A549 treated with dexamethasone at 1 μM for 4 hours (cell line): Measurements from ENCODE around the gene STON1. TPM values are rescaled to one million over a fixed set of nuclear protein-coding genes. Genes with fewer than 3 reads are reported as not detected.

Experiments used
- total RNA-seq: library from RNA; stranded (reverse); fragments of 200-300 nt; extraction: Qiagen RNA extraction; gene quantifications from 5 replicates; pipeline ENCODE4 v1.2.3, GENCODE V29; 2022

The STON1 gene
- total RNA-seq, result 0.25 to 0.59 TPM (median 0.40 TPM) in 5 replicates

GRCh38 chr2:48530033-48530811 is at the start of gene STON1:
Gene STON1, plus strand, starts transcription at chr2:48530154. Its CDS starts 50,480 bp downstream, at chr2:48580634.

GRCh38 chr2:48617618-48618017 is 87.7 kb downstream of the STON1 start, which contains the start of gene GTF2A1L:
Gene GTF2A1L, plus strand, starts transcription at chr2:48617856. Its CDS starts 19 bp downstream, at chr2:48617875.

Other genes with a start within 250 kb of the STON1 start
- 10.9 to 21.4 TPM (median 17.3 TPM) in 5 replicates for gene FOXN2, start 215.5 kb upstream of the STON1 start, total RNA-seq
- gene PPP1R21, start 89.4 kb upstream of the STON1 start, total RNA-seq, result 10.8 to 15.3 TPM (median 12.8 TPM) in 5 replicates
- gene GTF2A1L, start 87.7 kb downstream of the STON1 start, total RNA-seq, result not detected in 5 replicates
- not detected in 5 replicates for gene LHCGR, start 225.6 kb downstream of the STON1 start, total RNA-seq